HG02981 (cell line): ENCODE results near the gene HSD3B7.
"Not testable (repeated sequence)": the region's sequence is repeated elsewhere in the genome, so short reads cannot be mapped to it uniquely, and the experiment has no call there.

ENCODE experiments used
- ATAC-seq: cut with Tn5 transposase; IDR thresholded peaks from one replicate; pipeline ENCODE4 v1.9.1; 2021; ENCODE audit warnings: mild to moderate bottlenecking, moderate library complexity; ENCODE audit not compliant: unreplicated experiment

HSD3B7 gene

DNA sequence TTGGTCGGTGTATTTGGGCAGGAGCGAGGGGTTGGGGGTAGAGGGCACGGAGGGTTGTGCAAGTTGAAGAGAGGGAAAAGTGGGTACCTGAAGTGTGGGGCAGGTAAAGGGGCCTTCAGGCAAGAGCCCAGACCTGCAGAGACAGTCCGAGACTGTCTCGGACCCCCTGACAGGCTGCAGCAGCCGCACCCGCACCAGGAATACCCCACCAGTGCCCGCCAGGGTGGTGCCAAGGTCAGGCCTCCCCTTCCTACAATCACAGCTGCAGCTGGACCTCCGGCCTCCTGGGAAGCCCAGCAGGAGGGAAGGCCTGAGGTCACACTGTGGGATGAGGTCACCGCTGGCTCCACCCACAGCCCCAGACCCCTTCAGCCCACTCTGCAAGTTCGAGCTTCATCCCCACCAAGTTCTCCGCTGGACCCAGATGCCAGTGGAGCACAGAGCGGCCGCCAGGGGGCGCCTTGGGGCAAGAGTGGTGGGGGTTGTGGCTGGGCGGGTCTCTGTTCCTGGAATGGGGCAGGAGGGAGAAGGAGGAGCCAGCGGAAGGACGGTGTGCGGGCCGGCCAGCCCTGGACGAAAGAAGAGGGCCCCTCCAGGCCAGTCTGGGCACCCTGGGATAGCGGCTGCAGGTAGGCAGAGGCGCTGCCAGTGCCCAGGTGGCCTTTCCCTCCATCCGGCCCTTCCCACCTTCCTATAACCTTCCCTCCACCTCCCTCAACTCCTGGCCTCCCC is at the start of gene HSD3B7:
TSS of gene HSD3B7 (plus strand) at position 539 of the 732 bp plus-strand sequence. CDS start 452 bp downstream, outside the sequence.
- ATAC-seq, result peak; percentile 44

DNA sequence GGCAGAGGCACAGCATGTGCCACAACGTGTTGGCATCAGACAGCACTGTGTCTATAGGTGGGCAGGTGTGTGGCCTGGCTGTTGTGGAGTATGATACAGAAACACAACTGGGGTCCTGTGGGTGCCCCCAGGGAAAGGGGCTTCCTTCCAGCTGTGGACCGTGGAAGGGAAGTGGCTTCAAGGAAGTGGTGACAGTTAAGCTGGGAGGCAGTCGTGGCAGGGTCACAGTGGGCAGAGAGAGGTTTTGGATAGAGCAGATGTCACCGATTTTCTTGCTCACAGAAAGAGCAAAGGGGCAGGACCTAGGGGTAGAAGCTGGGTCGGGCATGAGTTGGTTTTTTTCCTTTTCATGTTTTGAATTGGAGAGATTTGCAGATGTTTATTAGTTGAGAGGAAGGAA is 47.3 kb upstream of the HSD3B7 start:
- ATAC-seq, result no peak

DNA sequence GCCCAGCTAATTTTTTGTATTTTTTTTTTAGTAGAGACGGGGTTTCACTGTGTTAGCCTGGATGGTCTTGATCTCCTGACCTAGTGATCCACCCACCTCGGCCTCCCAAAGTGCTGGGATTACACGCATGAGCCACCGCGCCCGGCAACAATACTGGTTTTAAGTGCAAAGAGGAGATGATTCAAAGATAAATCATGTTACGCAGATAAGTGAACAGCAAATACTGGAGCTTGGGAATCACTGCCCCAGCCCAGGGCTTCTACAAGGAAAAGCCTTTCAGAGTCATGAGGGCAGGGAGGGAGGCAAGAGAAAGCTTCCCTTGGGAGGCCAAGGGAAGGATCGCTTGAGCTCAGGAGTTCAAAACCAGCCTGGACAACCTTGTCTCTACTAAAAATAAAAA is 45.4 kb upstream of the HSD3B7 start:
- not testable (repeated sequence) for ATAC-seq

DNA sequence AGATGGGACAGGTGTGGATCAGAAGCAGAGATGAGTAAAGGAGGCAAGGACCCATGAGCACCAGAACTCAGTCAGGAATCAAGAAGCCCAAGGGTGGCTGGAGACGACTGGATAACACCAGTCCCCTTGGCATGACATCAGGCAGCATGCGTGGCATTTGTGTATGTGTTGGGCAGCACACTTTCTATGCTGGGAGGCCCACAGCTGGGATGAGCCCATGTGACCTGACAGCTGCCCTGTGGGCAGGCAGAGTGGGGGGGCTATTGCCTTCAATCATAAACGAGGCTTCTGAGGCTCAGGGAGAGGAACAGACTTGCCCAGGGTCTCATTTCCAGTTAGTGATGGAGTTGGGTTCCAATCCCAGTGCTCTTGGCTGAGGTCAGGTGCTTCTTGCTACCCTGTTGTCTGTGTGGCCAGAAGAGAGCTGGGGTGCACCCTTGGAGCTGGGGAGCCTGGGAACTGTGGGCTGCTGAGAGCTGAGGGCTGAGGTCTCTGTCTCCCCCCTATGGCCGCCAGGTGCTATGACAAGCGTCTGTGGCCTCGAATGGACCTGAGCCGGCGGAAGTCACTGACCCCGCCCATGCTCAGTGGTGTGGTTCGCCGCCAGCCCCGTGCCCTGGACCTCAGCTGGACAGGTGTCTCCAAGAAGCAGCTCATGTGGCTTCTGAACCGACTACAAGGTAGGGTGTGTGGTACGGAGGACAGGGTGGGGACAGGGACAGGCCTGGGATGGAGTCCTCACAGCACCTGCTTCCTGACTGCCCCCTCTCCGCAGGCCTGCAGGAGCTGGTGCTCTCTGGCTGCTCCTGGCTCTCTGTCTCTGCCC is 43.2 kb upstream of the HSD3B7 start:
- peak; percentile 80 for ATAC-seq

DNA sequence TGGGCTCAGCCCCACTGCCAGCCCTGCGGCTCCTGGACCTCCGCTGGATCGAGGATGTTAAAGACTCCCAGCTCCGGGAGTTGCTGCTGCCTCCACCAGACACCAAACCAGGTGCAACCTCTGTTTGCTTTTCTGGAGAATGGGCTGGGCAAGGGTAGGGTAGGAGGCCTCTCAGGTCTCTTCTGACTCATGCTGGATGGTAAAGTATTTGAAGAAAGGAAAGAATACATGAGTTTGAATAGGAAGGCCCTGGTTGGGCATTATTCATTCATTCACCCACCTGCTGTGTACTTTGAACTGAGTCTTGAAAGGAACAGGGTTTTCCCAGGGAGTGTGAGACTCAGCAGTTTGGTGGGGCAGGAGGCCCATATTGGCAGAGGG is 42.6 kb upstream of the HSD3B7 start:
- ATAC-seq, result no peak

DNA sequence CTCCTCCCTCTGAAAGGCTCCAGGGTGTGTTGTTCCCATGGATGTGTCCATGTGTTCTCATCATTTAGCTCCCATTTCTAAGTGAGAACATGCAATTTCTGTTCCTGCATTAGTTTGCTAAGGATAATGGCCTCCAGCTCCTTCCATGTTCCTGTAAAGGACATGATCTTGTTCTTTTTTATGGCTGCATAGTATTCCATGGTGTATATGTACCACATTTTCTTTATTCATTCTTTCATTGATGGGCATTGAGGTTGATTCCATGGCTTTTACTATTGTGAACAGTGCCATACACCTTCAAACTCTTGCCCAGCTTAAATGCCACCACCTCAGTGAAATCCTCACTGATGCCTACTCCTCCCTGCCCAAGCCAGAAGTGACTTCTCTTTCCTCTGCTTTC is 40.7 kb upstream of the HSD3B7 start:
- no peak for ATAC-seq

DNA sequence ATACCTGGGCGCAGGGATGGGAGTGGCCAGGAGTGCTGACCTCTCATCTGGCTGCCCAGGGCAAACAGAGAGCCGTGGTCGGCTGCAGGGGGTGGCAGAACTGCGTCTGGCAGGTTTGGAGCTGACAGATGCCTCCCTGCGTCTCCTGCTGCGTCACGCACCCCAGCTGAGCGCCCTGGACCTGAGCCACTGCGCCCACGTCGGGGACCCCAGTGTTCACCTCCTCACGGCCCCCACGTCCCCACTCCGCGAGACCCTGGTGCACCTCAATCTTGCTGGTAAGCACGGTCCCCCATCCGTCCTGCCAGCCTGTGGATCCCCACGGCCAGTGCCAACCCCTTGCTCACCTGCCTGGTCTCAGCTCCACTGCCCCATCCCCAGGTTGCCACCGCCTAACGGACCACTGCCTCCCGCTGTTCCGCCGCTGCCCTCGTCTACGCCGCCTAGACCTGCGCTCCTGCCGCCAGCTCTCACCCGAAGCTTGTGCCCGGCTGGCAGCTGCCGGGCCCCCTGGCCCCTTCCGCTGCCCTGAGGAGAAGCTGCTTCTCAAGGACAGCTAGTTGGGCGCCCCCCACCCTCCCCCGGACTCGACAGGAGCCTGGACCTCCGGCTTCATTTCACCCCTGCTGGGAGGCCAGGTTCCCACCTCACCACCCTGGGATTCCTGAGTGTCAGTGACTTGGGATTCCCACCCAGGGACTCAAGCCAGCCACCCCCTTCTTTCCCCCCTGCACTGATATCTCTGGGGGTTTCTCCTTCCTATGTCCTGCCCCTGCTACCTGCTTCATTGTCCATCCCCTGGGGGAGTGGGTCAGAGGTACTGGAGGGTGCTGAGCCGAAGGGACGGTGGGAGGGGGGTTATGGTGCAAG is 38.1 kb upstream of the HSD3B7 start:
- ATAC-seq, result no peak

DNA sequence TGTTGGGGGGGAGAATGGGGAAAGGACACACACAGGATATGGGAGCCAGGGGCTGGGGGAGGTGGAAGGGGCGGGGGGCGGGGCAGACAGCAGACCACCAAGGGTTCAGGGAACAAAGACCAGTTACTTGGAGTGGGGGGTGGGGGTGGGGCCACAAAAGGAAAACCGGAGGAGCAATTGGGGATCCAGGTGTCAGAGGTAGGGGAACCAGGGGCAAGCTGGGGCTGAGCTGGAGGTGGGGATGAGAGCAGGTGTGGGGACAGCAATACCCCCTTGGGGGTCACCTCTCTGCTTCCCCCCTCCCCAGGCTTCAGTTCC is 37.5 kb upstream of the HSD3B7 start:
- ATAC-seq, result no peak

DNA sequence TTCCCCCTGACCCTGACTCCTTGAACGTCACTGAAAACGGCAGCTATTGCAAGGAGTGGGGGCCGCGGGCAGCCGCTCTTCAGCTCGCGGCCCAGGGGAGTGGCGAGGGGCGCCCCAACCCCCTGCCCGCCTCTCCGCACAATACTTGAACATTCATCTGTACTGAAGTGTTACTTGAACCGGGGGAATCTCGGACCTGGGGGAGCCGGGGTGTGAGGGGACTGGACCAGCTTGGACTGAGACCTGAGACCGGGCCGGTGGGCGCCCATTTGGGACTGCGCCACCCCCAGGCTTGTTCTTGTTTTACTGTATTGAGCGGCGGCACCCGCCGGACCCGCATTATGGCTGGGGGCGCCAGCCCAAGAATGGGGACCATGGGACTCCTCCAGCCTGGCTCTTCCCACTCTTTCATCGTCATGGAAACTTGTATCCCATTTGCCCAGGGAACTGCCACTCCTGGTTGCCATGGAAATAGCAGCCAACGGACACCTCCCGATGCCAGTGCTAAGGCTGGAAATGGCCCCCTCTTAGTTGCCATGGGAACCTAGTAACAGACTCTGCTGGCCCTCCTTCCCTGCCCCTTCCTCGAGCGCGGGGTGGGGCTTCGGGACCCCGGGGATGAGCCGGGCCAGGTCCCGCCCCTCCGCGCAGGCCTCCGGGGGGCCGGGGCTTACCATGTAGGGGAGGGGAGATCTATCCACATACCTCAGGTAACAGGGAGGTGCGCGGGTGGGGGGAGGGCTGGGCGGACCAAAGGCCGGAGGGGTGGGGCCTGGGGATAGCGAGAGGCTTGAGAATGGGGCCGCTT is 36.9 kb upstream of the HSD3B7 start:
- no peak for ATAC-seq

DNA sequence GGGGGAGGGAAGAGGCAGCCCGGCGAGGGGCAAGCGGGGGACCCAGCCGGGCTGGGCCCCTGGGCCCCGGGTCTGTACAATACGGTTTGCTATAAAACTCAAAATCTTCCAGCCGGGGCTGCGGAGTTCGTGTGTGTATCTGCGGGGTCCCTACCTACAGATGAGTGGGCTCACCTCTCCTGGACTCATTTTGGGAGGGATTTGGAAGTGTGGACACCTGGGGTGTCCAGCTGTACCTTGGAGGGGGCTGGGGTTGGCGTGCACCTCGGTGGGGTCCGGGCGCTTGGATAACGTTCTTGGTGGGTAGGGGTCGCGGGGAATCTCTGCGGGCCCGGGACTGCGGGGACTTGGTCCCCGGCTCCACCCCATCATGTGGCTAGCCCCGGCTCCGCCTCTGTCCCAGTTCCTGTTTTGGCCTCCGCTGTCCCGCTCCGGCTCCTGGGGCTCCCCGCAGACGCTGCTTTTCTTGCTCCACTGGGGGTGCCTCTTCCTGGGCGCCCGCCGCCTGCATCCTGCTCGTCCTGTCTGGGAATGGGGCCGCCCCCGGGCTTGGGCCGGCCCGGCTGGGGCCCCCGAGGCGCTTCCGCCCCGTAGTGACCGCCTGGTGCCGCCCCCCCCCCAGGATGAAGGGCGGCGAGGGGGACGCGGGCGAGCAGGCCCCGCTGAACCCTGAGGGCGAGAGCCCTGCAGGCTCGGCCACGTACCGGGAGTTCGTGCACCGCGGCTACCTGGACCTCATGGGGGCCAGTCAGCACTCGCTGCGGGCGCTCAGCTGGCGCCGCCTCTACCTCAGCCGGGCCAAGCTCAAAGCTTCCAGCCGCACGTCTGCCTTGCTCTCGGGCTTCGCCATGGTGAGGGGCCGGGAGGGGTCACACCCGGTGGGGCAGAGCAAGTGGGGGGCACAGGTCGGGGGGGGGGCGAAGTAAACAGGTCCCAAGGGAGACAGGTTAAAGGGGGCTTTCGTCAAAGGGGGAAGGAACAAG is 36.0 kb upstream of the HSD3B7 start, which contains the start of gene ORAI3:
TSS of gene ORAI3 (plus strand) at position 402 of the 983 bp plus-strand sequence. CDS start at position 624, 222 bp downstream.
- peak; percentile 59 for ATAC-seq

DNA sequence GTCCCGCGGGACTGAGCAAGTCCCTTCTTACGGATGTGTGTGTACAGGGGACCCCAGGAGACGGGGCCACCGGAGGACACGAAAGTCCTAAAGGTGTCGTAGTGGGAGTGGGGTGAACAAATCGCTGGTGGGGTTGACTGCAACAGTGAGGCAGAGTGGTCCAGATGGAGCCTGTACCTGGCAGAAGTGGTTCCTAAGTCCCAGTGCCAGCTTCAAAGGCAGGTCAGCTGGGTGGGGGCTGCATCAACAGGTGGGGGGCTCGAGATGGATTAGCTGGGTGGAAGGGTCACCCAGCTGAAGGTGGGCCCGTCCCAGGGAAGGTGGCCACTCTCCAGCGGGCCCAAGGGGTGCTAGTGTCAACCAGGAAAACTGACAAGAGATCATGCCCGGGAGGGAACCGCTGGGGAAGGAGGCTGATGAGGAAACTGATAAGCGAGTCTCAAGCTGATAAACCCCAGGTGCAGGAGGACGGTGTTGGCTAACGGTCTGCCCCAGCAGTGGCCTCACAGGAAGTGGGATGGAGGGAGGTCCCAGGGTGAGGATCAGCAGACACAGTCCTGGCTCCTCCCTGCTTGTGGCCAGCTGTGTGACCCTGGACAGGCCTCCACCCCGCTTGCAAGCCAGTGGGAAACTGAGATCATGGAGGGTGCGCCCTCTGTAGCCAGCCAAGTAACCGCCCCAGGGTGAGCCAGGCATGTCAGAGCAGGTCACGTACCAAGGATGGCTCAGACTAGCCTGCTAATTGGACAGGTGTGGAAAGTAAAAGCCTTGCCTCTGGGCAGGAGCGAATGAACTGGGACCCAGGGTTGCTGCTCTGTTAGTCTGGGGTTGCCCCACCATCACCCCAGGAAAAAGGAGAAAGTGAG is 35.1 kb upstream of the HSD3B7 start:
- peak; percentile 42 for ATAC-seq

DNA sequence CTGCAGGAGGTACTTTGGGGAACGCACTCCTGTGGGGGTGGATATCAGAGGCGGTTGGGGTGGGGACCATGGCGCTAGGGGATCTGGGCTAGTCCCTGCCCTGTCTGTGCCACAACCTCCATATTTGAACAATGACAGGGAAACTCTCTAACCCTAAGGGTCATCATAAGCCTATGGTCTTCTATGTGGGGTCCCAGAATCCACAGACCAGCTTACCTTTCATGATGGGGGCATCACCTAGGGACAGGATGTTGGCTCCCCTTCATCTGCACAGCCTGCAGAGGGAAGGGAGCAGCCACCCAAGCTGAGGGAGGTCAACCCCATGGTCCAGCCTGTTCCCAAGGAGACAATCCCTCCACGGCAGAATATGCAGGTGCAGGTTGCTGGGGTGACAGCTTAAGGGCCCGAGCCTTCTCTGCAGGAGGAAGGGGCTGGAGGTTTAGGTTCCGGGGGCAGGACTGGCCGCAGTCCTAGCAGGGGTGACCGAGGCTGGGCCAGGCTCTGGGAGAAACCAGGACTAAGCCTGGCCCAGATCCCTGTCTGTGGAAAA is 34.4 kb upstream of the HSD3B7 start:
- ATAC-seq, result no peak

DNA sequence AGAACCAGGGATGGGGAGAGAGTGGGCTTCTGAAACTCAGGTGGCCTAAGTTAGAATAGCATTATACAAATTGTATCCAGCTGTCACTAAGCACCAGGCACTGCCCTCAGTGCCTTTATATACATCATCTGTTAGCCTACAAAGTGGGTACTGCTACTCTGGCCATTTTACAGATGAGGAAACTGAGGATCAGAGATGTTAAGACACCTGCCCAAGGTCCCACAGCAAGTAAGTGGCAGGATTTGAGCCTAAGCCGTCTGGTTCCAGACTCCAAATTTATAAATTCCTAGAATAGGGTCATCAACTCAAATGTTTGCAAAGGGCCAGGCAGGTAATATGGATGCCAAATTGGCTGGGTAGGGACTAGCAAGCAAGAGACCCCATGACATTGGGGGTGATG is 33.8 kb upstream of the HSD3B7 start:
- ATAC-seq, result no peak

DNA sequence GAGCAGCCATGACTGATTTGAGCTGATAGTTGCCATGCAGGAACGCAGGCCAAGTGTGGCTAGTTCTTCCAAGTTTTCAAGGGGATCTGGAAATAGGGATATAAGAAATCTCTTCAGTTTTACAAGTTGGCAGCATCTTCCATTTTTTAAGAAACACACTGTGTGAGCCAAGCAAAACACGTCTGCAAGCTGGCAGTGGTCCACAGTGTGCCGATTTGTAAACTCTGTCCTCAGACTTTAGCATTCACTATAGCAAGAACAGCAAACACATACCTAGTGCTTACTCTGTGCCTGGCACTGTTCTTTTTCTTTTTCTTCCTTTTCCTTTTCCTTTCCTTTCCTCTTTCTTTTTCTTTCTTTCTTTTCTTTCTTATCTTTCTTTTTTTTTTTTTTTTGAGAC is 33.3 kb upstream of the HSD3B7 start:
- ATAC-seq, result no peak

DNA sequence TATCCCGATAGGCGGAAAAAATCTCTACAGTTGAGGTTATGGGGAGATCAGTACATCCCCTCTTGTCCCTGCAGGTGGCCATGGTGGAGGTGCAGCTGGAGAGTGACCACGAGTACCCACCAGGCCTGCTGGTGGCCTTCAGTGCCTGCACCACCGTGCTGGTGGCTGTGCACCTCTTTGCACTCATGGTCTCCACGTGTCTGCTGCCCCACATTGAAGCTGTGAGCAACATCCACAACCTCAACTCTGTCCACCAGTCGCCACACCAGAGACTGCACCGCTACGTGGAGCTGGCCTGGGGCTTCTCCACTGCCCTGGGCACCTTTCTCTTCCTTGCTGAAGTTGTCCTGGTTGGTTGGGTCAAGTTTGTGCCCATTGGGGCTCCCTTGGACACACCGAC is 31.9 kb upstream of the HSD3B7 start:
- no peak for ATAC-seq

DNA sequence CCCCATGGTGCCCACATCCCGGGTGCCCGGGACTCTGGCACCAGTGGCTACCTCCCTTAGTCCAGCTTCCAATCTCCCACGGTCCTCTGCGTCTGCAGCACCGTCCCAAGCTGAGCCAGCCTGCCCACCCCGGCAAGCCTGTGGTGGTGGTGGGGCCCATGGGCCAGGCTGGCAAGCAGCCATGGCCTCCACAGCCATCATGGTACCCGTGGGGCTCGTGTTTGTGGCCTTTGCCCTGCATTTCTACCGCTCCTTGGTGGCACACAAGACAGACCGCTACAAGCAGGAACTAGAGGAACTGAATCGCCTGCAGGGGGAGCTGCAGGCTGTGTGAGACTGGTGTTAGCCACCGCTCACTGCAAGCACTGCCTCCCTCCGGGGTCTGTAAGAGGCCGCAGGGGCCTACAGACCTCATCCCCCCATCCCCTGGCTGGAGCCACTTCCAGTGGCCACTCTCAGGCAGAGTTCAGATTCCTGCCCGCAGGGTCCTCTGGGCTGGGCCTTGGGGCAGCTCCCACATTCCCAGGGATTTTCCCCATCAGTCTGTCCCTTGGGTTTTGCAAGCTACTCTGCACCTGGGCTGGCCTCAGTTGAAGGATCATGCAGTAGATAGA is 31.4 kb upstream of the HSD3B7 start:
- no peak for ATAC-seq

DNA sequence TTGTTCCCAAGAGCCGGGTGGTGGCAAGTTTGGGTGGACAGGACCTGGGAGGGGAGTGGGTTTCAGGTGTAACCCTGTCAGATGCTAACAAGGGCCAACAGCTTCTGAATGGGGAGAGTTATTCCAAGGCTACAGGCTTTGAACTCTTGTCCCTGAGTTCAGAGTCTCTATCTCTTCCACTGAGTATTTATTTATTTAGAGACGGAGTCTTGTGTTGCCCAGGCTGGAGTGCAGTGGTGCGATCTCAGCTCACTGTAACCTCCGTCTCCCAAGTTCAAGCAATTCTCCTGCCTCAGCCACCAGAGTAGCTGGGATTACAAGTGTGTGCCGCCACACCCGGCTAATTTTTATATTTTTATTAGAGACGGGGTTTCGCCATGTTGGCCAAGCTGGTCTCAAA is 30.0 kb upstream of the HSD3B7 start:
- no peak for ATAC-seq
